B cell (primary cell): ENCODE results near the gene ATG4C. TPM values are rescaled to one million over a fixed set of nuclear protein-coding genes. Genes with fewer than 3 reads are reported as not detected.
"Not testable (repeated sequence)": the region's sequence is repeated elsewhere in the genome, so short reads cannot be mapped to it uniquely, and the experiment has no call there.

Experiments used
- ATAC-seq: fragments of 200-7000 bp; cut with Tn5 transposase; one replicate; pipeline ENCODE4 v1.10.0; 2021; ENCODE audit warnings: low read depth, mild to moderate bottlenecking, moderate number of reproducible peaks, moderate library complexity
- CTCF ChIA-PET: fragments of 350-600 bp; sonication (Branson Sonifier 250); formaldehyde crosslinking; loops from one replicate; lab custom pipeline; 2021; ENCODE audit warnings: antibody characterized with exemption, inconsistent platforms; lab: Charles Lee
- POLR2A ChIA-PET: fragments of 350-600 bp; sonication (Branson Sonifier 250); formaldehyde crosslinking; loops from one replicate; lab custom pipeline; 2021; ENCODE audit warnings: antibody characterized with exemption; lab: Charles Lee
- DNase-seq: peaks from one replicate; pipeline ENCODE4 v3.0.0; 2013
- H2AFZ ChIP-seq: 2 replicates; pipeline ENCODE4 v1.6.1; 2012; ENCODE audit warnings: mild to moderate bottlenecking, low read depth, low read length; ENCODE audit not compliant: insufficient read depth, poor library complexity, severe bottlenecking
- H3K27ac ChIP-seq, 2 donors: 1 replicate in 1 of 2; 2 replicates in 1 of 2; pipeline ENCODE4 v1.5.1; 2012 to 2013; ENCODE audit warnings: low read length in 2 of 2, mild to moderate bottlenecking in 2 of 2, moderate library complexity in 1 of 2
- H3K27me3 ChIP-seq, 4 experiments: fragments of 200-600 bp in 1 of 4; sonication (generic) in 1 of 4; replicated peaks in 1 of 4; 1 replicate in 2 of 4; 2 replicates in 2 of 4; pipeline versions ENCODE4 v1.6.1 to v1.7.0; 2013 to 2016; ENCODE audit warnings: low read length in 3 of 4, mild to moderate bottlenecking in 2 of 4, mixed read lengths in 1 of 4, moderate library complexity in 1 of 4; ENCODE audit not compliant: insufficient read depth in 4 of 4, control insufficient read depth in 3 of 4; ENCODE audit errors: control extremely low read depth in 1 of 4
- H3K36me3 ChIP-seq, 2 experiments: replicated peaks in 1 of 2; 1 replicate in 1 of 2; 2 replicates in 1 of 2; pipeline versions ENCODE4 v1.6.1 to v1.7.1; 2013; ENCODE audit warnings: low read length in 1 of 2; ENCODE audit not compliant: insufficient read depth in 2 of 2, control insufficient read depth in 1 of 2; ENCODE audit errors: control extremely low read depth in 1 of 2, extremely low read depth in 1 of 2
- H3K4me1 ChIP-seq, 2 donors: fragments of 200-600 bp in 1 of 2; sonication (generic) in 1 of 2; 1 replicate in 1 of 2; 2 replicates in 1 of 2; pipeline versions ENCODE4 v1.5.1 to v1.6.1; 2013 to 2017; ENCODE audit warnings: low read length in 2 of 2; ENCODE audit not compliant: control insufficient read depth in 2 of 2, insufficient read depth in 2 of 2
- H3K4me2 ChIP-seq: replicated peaks from 2 replicates; pipeline ENCODE3; 2012; ENCODE audit warnings: mild to moderate bottlenecking, low read depth, low read length; ENCODE audit not compliant: poor library complexity, severe bottlenecking
- H3K4me3 ChIP-seq, 5 experiments: fragments of 200-600 bp in 1 of 5; sonication (generic) in 1 of 5; 1 replicate in 3 of 5; 2 replicates in 2 of 5; pipeline versions ENCODE4 v1.5.1 to v1.7.0; 2011 to 2016; ENCODE audit warnings: low read length in 4 of 5, mild to moderate bottlenecking in 4 of 5, low read depth in 2 of 5, control low read depth in 1 of 5, moderate library complexity in 1 of 5; ENCODE audit not compliant: insufficient read depth in 1 of 5; ENCODE audit errors: control extremely low read depth in 1 of 5, extremely low read depth in 1 of 5
- H3K79me2 ChIP-seq: fragments of 200-600 bp; sonication (generic); one replicate; pipeline ENCODE4 v1.6.0; 2016; ENCODE audit warnings: low read length; ENCODE audit not compliant: control insufficient read depth, insufficient read depth
- H3K9ac ChIP-seq: fragments of 200-600 bp; sonication (generic); 2 replicates; pipeline ENCODE4 v1.6.1; 2017; ENCODE audit warnings: mild to moderate bottlenecking, low read length, moderate library complexity
- H3K9me3 ChIP-seq, 3 donors: one replicate each; pipeline versions ENCODE4 v1.6.1 to v1.7.1; 2013; ENCODE audit warnings: low read length in 2 of 3; ENCODE audit not compliant: control insufficient read depth in 2 of 3, insufficient read depth in 1 of 3; ENCODE audit errors: control extremely low read depth in 1 of 3
- H4K20me1 ChIP-seq: 2 replicates; pipeline ENCODE4 v1.6.0; 2012; ENCODE audit warnings: mild to moderate bottlenecking, low read length; ENCODE audit not compliant: insufficient read depth, control insufficient read depth, poor library complexity, severe bottlenecking
- H3K27ac Mint-ChIP-seq: one replicate; pipeline ENCODE4 v1.8.0; 2021; ENCODE audit warnings: mixed read lengths
- H3K27me3 Mint-ChIP-seq: one replicate; pipeline ENCODE4 v1.8.0; 2021; ENCODE audit warnings: mixed read lengths
- H3K4me1 Mint-ChIP-seq: one replicate; pipeline ENCODE4 v1.8.0; 2021; ENCODE audit warnings: mixed read lengths
- H3K4me3 Mint-ChIP-seq: one replicate; pipeline ENCODE4 v1.8.0; 2021; ENCODE audit warnings: mixed read lengths
- H3K9me3 Mint-ChIP-seq: one replicate; pipeline ENCODE4 v1.8.0; 2022; ENCODE audit warnings: mixed read lengths; ENCODE audit not compliant: insufficient read depth
- EZH2 ChIP-seq: IDR thresholded peaks from 2 replicates; pipeline ENCODE4 v1.6.1; 2012; ENCODE audit warnings: borderline replicate concordance, low read depth, mild to moderate bottlenecking, moderate library complexity, low read length; ENCODE audit not compliant: insufficient read depth, poor library complexity, severe bottlenecking
- WGBS: methylation state at CpG from one replicate; pipeline ENCODE4 v1.1.5; 2013; ENCODE audit warnings: missing lambda C conversion rate; ENCODE audit not compliant: insufficient coverage; 5-methylcytosine and 5-hydroxymethylcytosine counted together
- intact Hi-C: fragments of 100-400 bp; cut with micrococcal nuclease; formaldehyde crosslinking; loops from one replicate; pipeline ENCODE4 v1.10.0; 2022
- polyA plus RNA-seq: library from polyadenylated mRNA; depleted of rRNA; stranded (reverse); fragments of >200 nt; gene quantifications from 2 replicates; pipeline ENCODE4 v1.2.3, GENCODE V29; 2012
- total RNA-seq, 2 donors: library from RNA; stranded (reverse); fragments of 120-200 nt in 1 of 2; gene quantifications; 1 replicate in 1 of 2; 2 replicates in 1 of 2; pipeline versions ENCODE4 v1.2.3 to v1.2.4, GENCODE V29; 2013 to 2022
- TF ChIP-seq, protein P1 (sequence below): fragments of 200-600 bp; IDR thresholded peaks from one replicate; pipeline ENCODE4 v1.8.0; 2022; ENCODE audit warnings: antibody characterized with exemption, mild to moderate bottlenecking

ATG4C gene
- total and polyA plus RNA-seq, 2 donors (not counting 1 experiment from before 2014, with no cell fraction given) = 7.1 to 30.8 TPM

DNA sequence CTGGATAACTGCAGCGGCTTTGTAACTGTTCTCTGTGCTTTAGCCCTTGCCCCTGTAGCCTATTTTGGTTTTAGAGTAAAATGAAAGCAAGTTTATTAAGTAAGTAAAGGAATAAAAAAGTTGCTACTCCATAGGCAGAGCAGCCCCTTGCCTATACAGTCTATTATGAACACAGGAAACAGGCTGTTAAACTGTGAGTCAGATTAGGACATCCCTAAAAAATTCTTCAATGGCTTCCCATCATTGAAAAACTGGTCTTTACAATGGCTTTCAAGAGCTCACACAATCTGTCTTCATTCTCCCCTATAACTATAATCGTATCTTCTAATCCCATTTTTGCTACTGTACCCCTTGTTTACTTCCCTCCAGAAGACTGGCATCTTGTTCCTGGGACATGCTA lies 43.0 kb downstream of the ATG4C start:
- DNase-seq (no peak), ATAC-seq (no peak)
- Histone ChIP-seq H3K4me3 (no peak overlapping the region), H2AFZ (no peak overlapping the region), H3K4me1 (no peaks in the 10 kb centered on the region), H3K27ac (no peak overlapping the region), H3K79me2 (no peaks in the 10 kb centered on the region), H3K36me3 (peaks cover 3 to 10% of the 10 kb centered on the region in 2 experiments), H4K20me1 (no peaks in the 10 kb centered on the region), H3K27me3 (no peaks in the 10 kb centered on the region), H3K4me2 (no peak overlapping the region), H3K9me3 (peaks cover 0 to 2% (median 0%) of the 10 kb centered on the region in 3 donors), H3K9ac (no peak overlapping the region)
- ChIA-PET POLR2A (no interaction called here), CTCF (interaction anchor here (7.8 kb wide), 1 partner anchor 16 kb away, joined by 42 read pairs; no protein-coding TSS in a partner anchor)
- TF ChIP-seq, protein P1, sequence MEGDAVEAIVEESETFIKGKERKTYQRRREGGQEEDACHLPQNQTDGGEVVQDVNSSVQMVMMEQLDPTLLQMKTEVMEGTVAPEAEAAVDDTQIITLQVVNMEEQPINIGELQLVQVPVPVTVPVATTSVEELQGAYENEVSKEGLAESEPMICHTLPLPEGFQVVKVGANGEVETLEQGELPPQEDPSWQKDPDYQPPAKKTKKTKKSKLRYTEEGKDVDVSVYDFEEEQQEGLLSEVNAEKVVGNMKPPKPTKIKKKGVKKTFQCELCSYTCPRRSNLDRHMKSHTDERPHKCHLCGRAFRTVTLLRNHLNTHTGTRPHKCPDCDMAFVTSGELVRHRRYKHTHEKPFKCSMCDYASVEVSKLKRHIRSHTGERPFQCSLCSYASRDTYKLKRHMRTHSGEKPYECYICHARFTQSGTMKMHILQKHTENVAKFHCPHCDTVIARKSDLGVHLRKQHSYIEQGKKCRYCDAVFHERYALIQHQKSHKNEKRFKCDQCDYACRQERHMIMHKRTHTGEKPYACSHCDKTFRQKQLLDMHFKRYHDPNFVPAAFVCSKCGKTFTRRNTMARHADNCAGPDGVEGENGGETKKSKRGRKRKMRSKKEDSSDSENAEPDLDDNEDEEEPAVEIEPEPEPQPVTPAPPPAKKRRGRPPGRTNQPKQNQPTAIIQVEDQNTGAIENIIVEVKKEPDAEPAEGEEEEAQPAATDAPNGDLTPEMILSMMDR = no peak
- no peak for TF ChIP-seq EZH2
- H3K4me1 Mint-ChIP-seq = peaks cover 4% of the 10 kb centered on the region
- H3K4me3 Mint-ChIP-seq = no peak overlapping the region
- H3K9me3 Mint-ChIP-seq = peaks cover 7% of the 10 kb centered on the region
- peak overlapping the region; percentile 47 for H3K27ac Mint-ChIP-seq
- H3K27me3 Mint-ChIP-seq = no peaks in the 10 kb centered on the region
- intact Hi-C loops = no loop called here
- WGBS = 100% methylated on average over 2 of the region's 2 CpGs

DNA sequence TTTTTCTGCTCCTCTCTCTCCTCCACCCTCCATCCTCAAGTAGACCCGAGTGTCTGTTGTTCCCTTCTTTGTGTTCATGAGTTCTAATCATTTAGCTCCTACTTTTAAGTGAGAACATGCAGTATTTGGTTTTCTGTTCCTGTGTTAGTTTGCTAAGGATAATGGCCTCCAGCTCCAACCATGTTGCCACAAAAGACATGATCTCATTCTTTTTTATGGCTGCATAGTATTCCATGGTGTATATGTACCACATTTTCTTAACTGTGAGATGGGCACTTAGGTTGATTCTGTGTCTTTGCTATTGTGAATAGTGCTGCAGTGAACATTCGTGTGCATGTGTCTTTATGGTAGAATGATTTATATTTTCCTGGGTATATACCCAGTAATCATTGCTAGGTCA lies 43.9 kb downstream of the ATG4C start:
- H3K4me3 Mint-ChIP-seq, intact Hi-C loops: not testable (repeated sequence)

More for the DNA sequence above, 43.9 kb downstream of the ATG4C start:
- ATAC-seq, H3K27ac Mint-ChIP-seq, H3K79me2 ChIP-seq, H3K9me3 ChIP-seq, POLR2A ChIA-PET, H3K27ac ChIP-seq, H3K4me1 Mint-ChIP-seq, H3K4me1 ChIP-seq, DNase-seq, H3K9me3 Mint-ChIP-seq, H3K9ac ChIP-seq, H3K27me3 Mint-ChIP-seq, H2AFZ ChIP-seq, H3K4me3 ChIP-seq, H3K27me3 ChIP-seq, H3K4me2 ChIP-seq, H4K20me1 ChIP-seq: not testable (repeated sequence)
- CTCF ChIA-PET = interaction anchor here (1.0 to 7.8 kb wide), 2 partner anchors 9 to 15 kb away, joined by 3 to 42 read pairs; no protein-coding TSS in a partner anchor
- no CpG with 5 or more reads among the region's 2 CpGs for WGBS
- H3K36me3 ChIP-seq = peaks cover 4 to 10% of the 10 kb centered on the region in 2 experiments
